Eye (tissue), 1 donor: Measurements from ENCODE around the gene ARL15.
A peak's percentile ranks its signal among the peaks of the same experiment; 100 is the strongest.

Experiments used
- DNase-seq: peaks from one replicate; pipeline ENCODE4 v3.0.0-alpha.2; 2015

The ARL15 gene

DNA sequence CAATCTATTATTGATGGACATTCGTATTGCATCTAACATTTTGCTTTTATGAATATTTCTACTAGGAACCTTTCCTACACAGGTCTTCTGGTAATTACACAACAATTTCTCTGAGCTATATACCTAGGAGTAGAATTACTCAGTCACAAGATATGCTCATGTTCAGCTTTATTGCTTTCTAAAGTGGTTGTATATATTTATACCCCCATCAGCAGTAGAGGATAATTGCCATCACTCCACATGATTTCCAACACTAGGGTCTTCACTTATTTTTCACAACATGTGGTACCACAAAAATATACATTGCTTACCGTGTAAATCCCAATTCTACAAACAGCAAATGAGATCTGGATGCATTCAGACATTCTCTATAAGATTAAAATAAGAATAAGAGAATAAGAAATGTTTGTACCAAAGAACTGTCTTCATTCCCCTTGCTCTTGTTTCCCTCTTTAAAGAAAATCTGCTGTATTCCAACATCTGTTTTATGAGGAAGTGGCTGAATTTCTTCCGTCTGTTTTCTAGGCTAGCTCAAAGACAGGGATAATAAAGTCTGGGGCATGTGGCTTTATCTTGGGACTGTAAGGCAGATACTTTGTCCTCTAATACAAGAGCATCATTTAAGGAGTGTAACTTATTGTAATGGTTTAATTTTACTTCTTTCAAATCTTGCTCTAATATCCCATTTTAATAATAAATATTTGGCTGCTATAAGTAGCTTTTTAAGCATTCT lies 28.2 kb downstream of the ARL15 start:
- no peak for DNase-seq

DNA sequence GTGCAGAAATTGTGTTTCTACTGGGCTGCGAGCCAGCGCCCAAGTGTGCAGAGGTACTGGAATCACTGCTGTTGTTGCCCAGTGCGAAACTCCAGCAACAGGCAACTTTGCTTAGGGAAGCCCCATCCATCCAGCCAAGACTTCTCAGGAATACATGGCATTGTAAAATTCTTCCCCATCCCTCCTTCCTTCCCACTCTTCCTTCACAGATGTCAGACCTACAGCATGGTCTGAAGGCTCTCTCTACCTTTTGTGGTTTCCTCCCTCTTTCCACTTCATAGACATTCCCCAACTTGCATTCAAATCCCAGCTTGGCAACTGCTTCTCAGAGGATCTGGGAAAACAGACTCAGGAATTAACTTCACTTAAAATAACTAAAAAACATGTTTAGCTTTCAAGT lies 30.4 kb downstream of the ARL15 start:
- DNase-seq = no peak

DNA sequence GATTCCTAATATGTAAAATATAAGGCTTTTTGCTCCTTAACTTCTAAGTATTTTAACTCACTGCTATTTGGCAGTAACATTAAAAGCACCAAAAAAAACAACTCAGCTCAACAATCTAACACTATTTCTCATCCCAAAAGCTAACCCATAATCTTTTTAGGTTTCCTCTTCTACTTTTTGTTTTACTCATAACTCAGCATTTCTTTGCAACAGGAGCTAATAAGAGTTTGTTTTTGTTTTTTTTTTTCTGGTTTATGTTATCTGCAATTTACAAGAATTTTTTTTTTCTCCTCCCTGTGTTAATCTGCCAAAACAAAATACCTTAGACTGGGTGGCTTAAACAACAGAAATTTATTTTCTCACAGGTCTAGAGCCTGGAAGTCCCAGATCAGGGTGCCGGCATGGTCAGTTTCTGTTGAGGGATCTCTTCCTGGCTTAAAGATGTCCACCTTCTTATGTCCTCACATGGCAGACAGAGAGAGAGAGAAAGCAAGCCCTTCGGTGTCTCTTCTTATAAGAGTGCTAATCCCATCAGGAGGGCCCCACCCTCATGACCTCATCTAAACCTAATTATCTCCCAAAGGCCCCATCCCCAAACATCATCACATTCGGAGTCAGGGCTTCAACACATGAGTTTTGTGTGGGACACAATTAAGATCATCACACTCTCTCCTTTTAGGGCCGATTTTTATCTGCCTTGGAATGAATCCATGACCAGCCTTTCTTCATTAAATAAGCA lies 31.2 kb downstream of the ARL15 start:
- DNase-seq = no peak

DNA sequence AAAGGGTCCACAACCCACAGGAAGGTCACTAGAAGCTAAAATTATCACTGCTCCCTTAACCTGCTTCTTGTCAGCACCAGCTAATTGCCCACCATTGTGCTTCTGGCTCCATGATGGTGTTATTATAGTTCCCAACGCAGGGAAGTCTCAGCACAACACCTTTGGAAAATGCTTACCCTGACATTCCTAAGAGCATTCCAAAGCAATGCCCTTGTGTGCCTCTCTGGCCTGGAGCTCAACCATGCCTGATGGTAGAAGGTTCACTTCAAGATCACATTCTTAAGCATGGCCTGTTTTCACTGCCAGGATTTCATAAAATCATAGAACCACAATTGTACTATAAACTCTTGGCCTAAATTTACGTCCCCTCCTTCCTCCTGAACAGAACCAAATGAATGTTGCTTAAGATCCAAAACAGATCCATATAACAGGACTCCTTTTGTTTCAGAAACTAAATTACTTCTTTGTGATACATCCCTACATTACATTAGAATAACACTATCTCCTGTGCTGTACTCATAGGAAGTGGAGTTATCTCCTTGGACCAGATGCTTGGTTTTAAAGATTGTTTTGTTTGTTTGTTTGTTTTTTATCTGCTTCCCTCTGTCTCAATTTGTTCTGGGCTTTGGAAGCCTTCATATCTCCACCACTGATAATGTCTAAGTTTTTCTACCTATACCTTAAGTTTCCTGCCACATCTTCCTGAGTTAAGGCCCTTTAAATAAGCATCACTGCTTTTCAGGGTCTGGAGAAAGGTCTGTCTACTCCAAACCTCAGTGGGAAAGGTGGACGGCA lies 32.1 kb downstream of the ARL15 start:
- DNase-seq = no peak

DNA sequence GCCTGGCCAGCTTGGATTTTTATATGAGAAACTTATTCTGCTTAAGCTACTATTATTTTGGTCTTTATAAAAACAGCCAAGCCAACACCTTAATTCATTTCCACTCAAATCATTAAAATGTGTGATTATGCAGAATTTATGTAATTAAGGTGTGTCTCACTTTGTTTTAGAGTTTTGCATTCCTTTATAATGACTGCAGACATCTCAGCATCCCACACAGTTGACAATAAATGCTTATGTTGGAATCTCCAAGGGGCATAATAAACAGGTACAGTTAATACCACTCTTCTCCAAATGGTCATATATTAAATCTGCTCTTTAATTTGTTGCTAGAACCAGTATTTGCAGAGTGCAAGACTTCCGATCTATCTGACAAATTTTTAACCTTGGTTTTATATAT lies 34.3 kb downstream of the ARL15 start:
- no peak for DNase-seq

DNA sequence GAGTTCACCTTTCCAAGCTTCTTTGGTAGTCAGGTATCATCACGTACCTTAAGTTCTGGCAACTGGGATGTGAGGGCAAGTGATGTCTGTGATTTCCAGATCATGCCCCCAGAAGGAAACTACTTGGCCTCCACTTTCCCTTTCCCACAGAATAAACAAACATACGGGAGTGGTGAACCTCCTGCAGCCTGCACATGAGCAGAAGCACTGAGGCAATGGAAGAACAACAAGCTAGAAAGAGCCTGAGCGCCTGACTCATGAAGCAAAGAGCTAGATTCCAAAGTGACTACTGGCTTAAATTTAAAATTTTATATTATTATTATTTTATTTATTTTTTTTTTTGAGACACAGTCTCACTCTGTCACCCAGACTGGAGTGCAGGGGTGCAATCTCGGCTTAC lies 35.0 kb downstream of the ARL15 start:
- no peak for DNase-seq

DNA sequence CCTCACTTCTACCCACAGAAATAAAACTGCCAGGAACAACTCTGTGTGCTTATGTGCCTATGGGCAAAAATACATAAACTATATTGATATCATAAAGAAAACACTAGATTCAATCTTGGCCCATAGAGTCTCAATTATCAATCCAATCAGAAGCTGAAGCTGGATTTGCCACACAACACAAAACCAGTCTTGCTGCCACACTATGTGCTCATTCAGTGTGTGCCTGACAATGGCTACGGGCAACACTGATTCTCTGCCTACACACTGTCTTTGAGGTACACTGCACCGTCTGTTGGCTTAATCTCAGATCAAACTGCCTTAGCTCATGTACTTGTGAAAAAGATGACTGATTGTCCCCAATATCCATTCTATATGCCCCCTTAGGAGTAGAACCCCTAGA lies 35.4 kb downstream of the ARL15 start:
- no peak for DNase-seq

DNA sequence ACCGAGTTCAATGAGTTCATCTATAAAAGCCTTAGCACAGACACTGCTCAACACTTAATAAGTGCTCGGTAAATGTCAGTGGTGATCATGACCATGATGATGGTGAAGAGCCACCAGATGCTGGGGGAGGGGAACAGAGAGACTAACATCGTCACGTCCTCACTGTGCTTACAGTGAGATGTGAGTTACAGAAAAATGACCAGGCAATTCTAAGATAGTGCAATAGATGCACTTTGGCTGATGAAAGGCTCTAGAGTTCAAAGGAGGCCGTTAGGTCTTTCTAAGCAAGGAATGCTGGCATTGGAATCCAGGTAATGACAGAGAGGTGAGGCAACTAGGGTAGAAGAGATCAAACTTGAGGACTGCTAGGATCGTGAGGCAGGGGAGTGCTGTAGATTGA lies 36.7 kb downstream of the ARL15 start:
- no peak for DNase-seq

DNA sequence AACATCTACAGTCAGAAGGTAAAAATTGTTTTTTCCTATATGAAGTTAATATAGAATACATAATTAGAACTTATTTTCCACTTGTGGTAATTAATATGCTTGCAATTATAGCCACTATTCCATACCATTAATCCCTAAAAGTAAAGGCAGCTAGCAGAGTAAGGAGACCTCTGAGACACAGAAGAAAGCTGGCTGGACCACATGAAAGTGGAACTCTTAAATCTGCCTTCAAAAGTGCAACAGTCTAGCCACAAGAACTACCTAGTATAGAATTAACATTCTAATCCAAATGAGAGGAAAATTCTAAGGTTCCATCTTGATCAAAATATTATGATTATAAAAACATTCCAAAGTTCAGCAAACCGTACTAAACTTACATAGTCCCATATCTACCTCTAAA lies 37.6 kb downstream of the ARL15 start:
- DNase-seq = no peak

DNA sequence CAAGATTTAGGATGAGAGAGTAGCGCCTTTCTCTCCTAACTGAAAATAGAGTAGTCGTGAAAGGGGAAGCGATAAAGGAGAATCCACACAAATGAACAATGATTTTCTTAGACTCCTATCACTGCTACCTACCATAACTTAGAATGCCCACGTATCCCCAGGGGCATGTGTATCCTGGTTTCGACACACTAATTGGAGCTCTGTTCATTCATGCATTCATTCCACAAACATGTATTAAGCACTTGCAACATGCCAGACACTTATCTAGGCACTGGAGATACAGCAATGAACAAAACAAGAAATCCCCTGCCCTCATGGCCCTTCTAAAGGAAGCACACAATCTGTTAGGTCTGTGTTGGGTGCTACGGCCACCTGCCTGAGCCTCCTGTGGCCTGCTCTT lies 40.0 kb downstream of the ARL15 start:
- DNase-seq = no peak

DNA sequence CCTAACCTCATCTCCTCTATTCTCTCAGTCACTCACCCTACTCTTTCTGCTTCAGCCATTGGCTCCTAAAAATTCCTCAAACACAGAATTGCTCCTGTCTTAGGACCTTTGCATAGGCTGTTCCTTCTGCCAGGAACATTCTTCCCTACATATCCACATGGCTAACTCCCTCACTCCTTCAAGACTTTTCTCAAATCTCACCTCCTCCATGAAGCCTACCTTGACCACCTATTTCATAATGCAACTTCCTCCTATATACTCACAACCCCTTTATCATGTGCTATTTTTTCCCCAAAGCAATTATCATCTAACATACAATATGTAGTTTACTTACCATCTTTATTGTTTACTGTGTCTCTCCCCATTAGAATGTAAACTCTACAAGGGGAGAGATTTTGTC lies 45.8 kb downstream of the ARL15 start:
- DNase-seq = no peak

DNA sequence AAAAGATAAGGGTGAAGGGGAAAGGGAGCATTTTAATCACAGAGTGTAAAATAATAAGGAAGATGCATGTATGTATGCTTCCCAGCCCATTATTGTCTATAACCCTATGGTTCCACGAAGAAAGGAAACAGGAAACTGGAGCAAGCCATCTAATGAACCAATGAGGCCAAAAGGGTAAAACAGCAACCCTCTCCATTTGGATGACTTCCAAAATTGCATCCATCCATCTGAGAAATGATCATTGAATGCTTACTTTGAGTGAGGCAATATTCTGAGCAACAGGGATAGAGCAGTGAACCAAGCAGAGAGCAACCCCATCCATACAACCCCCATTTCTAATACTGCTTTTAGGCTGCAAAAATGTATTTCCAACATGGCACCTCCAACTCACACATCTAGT lies 46.9 kb downstream of the ARL15 start:
- DNase-seq = no peak

DNA sequence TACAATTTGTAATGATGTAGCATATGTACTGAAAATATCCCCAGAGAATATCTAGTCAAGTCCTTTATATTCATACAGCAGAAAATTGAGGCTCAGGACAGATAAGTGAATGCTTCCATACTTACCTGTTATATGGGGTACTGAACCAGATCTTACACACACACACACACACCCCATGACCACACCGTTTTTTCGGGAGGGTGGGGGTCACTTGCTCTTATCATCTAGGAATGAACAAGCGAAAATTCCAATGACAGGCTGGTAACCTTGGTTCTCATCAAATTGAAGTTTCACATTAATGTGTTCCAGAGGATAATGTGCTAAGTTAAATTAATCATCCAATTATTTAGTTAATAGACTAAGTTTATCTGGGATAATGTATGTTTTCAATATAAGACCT lies 48.8 kb downstream of the ARL15 start:
- no peak for DNase-seq

DNA sequence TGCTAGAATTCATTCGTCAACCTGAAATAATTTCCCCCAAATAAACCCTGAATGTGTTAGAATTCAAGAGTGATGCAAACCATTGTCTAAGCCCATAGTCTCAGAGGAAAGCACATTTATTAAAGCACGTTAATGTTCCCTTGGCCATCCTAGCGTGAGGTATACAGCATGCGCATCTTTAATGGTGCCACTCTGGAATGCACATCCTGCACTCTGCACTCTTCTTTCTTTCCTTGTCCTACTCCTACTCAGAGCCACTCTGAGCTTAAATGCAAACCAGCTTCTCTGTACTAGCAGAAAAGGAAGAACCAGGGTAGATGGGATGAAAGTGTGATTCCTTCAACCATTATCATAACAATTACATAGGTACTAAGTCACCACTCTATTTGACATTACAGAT lies 50.4 kb downstream of the ARL15 start:
- DNase-seq = no peak

DNA sequence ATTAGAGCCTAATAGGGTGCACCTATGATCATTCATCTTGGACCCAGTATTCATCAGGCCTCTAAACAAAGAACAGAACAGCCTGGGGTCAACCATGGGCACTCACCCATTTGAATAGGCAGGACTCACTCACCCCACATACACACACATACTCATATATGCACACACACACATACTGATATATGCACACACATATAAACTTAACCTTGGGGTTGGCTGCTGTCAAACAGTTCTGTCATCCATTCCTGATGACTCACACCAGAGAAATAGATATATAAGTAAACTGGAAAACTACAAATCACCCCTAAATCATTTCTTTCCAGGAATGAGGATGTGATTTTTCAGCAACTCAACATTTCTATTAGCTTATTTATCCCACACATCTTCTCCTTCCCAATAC lies 51.3 kb downstream of the ARL15 start:
- no peak for DNase-seq

DNA sequence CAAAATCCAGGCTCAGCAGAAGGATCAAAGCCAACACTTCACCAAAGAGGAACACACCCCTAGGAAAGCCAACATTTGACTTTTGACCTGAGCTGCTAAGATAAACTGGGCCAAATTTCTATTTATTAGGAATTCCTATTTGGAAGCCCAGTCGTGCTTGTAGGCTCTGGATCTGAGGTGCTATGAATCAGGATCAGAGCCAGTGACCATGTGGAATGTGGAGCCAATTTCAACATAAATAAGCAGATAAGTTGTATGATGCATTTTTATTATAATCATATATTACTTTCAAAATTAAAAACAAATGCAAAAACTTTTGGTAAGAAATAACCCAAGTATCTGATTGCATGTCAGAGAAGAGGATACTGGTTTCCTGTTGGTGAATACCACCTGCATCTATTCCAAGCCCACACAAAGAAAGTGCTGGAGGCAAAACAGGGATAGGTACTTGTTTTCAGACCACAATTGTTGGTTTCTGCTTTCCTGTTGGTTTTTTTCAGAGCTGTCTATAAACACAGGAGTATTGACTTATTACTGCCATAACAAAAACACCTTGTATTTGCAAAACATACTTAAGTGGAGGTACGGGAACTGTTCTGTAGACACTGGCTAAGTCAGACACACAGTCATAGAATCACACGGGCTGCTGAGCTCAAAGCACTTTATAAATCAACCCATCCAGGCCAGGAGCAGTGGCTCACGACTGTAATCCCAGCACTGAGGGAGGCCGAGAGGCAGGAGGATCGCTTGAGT lies 52.8 kb downstream of the ARL15 start:
- no peak for DNase-seq

DNA sequence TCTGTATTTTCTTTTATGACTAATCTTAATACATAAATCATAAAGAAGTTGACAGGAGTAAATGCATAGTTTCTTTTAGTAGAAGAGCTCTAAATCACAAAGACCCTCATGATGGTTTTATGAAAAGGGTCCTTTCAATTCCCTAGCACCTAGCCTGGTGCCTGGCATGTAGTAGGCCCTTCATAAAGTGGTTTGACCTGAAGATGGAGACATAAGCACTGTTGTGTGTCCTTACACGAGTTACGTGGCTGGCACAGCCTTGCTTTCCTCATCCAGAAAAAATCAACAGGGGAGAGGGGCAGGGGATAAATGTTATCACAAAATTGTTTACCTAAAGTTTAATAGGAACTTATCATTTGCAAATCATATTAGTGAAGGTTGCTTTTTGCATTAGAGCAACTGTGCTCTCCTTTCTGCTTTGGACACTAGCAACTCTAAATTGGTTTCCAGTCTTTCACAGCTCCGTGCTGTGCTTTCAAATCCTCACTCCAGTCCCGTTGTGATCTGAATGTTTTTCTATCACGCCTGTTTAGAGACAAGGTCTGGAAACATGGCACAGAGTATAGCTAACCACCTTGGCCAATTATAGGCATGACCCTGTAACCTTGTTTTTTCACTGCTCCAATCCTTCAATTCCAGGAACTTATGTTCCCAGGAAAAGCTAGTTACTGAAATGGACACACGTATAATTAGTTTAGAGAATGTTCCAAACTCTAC lies 55.7 kb downstream of the ARL15 start:
- DNase-seq = no peak

DNA sequence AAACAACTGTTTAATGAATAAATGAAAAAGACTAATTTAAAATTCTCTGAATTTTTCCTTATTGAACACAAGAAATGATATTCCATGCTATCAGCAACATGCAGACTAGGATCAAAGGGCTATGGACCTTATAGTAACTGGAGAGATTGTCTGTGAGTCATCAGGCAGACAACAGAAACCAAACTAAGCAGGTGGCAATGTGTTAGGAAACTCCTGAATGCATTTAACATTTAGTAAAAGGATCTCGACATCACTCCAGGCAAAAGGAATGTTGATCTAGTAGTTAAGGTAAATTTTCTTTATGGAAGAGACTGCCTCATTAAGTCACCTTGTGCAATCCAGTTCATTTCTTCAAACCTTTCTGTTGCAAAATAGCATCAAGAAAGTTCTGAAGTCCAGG lies 58.4 kb downstream of the ARL15 start:
- no peak for DNase-seq

DNA sequence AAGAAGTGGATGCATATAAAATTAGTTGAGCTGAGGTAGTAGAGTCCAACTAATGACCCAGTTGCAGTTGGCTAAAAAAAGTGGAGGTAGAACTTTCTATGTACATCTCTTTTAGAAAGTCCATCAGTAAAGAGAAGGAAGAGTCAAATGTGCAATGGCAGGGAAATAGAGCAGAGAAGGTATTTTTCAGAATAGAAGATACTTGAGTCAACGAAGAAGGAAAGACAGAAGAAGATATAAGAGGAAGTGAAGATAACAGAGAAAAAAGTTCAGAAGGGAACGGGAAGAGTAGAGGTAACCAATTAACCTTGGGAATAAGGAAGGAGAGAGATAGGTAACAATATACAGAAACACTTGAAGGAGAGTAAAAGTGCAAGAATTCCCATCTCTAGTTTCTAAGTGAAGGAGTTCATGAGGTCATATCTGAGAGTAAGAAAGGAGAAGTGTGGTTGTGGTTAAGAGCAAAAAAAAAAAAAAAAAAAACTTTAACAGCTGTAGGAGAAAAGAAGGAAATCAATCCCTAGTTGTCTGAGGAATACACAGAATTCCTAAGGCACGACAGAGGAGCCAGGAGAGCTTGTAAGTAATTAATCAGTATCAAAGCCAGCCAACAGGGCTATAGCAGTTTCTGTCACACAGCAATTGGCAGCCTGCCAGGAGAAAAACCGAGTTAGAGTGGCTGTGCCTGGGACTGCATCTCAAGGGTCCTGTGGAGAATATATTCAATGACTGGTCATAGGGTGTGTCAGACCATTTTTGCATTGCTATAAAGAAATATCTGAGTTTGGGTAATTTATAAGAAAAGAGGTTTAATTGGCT lies 61.0 kb downstream of the ARL15 start:
- DNase-seq = peak; percentile 9

DNA sequence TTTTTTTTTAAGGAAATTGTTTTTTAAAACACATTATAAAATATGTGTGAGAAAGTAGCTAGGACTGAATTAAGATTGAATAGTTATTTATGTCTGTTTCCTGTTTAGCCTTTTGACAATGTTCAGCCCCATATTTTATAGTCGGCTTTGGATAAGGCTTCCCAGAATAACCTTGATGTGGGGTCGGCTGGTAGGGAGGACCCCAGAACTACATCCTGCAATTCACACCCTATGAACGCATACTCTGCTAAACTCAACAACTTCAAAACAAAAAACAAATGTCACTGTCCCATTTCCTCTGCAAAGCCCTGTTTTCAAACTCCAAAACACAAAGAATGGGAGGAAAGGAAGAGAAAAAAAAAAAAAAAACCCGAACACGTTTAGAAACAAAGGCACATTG lies 63.1 kb downstream of the ARL15 start:
- no peak for DNase-seq

DNA sequence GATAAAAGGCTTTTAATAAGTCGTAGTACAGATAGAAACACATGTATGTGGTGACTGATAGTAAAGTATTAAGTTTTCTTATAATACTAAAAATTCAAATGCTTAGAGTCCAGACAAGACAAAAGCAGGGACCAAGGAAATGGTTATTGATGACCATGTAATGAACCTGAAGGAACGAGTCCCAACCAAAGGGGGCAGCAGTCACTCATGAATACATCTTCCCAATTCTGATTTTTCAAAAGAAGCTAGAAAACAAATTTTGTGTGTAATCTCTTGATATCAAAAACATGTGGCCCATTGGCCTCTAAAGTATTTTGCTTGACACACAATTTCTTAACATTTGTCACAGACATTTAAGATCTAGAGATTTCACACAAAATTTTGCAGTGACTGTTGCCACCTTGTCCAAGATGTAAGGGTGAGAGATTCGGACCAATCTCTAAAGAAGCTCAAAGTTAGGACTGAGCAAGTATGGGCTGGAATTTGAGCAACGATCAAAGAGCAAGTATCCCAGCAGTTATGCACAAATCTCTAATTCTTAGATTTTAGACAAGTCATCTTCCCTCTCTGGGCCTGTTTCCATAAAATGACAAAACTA lies 66.8 kb downstream of the ARL15 start:
- peak; percentile 71 for DNase-seq
